ENCODE data around the gene CACFD1. TPM values are rescaled to one million over a fixed set of nuclear protein-coding genes. Genes with fewer than 3 reads are reported as not detected.

CACFD1 gene
- total RNA-seq, 1 donor from 2014 or later: 9.1 TPM

GRCh38 chr9:133511607-133512006 is 51.8 kb downstream of the CACFD1 start:
- intact Hi-C loops (cut with DNase I): no loop called here
- no peak overlapping the region for H3K4me3 ChIP-seq
- TF ChIP-seq POLR2AphosphoS5 (IDR thresholded peaks at IDR 0.05; ENCODE audit: insufficient read depth in 1 of 2, low read depth in 1 of 2) (no peak), POLR2A (IDR thresholded peaks at IDR 0.05) (no peak)
- TF ChIP-seq, protein P1, sequence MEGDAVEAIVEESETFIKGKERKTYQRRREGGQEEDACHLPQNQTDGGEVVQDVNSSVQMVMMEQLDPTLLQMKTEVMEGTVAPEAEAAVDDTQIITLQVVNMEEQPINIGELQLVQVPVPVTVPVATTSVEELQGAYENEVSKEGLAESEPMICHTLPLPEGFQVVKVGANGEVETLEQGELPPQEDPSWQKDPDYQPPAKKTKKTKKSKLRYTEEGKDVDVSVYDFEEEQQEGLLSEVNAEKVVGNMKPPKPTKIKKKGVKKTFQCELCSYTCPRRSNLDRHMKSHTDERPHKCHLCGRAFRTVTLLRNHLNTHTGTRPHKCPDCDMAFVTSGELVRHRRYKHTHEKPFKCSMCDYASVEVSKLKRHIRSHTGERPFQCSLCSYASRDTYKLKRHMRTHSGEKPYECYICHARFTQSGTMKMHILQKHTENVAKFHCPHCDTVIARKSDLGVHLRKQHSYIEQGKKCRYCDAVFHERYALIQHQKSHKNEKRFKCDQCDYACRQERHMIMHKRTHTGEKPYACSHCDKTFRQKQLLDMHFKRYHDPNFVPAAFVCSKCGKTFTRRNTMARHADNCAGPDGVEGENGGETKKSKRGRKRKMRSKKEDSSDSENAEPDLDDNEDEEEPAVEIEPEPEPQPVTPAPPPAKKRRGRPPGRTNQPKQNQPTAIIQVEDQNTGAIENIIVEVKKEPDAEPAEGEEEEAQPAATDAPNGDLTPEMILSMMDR (IDR thresholded peaks at IDR 0.05): no peak

DNA sequence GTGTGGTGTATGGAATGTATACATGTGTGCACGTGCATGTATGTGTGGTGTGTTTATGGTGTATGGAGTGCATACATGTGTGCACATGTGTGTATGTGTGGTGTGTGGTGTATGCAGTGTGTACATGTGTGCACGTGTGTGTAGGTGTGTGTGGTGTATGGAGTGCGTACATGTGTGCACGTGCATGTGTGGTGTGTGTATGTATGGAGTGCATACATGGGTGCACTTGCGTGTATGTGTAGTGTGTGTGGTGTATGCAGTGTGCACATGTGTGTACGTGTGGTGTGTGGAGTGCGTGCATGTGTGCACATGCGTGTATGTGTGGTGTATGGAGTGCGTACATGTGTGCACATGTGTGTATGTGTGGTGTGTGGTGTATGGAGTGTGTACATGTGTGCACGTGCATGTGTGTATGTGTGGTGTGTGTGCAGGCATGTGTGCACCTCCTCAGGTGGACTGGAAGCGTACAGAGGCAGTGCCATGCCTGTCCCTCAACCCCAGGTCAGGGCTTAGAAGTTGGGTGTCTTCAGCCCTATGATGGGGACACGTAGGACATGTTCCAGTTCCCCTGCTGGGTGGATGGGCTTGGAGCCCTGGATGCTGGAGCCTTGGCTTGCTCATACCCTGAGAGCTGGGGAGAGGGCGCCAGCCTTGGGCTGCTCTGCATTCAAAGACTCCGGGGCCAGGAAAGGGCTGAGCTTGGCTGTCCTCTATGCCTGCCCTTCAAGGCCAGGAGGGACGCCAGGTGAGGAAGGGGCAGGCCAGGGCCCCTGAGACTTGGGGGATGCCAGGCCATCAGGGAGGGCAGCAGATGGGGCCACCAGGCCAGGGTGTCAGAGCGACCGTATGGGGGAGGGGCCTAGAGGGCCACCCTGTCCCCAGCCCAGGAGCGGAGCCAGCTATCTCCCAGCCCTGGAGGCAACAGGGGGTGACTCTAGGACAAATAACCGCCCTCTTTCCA is 52.8 kb downstream of the CACFD1 start:
- H3K4me1 ChIP-seq: peaks cover 21% of the 10 kb centered on the region
- no peaks in the 10 kb centered on the region for H3K36me3 ChIP-seq
- no peak for DNase-seq (ENCODE audit: extremely low spot score in 2 of 2)
- TF ChIP-seq, protein P1 (IDR thresholded peaks at IDR 0.05): no peak
- TF ChIP-seq POLR2AphosphoS5 (IDR thresholded peaks at IDR 0.05; ENCODE audit: insufficient read depth in 1 of 2, low read depth in 1 of 2) (no peak), POLR2A (IDR thresholded peaks at IDR 0.05) (no peak)
- no peak overlapping the region for H3K27ac ChIP-seq
- intact Hi-C loops (cut with DNase I): no loop called here
- H3K4me3 ChIP-seq: no peak overlapping the region
- no peaks in the 10 kb centered on the region for H3K27me3 ChIP-seq
- H3K9me3 ChIP-seq: no peaks in the 10 kb centered on the region

More at GRCh38 chr9:133511607-133512006, 51.8 kb downstream of the CACFD1 start:
- no peak for DNase-seq (ENCODE audit: extremely low spot score in 2 of 2)
- Histone ChIP-seq H3K27me3 (no peaks in the 10 kb centered on the region), H3K4me1 (peaks cover 26% of the 10 kb centered on the region), H3K36me3 (no peaks in the 10 kb centered on the region), H3K27ac (no peak overlapping the region), H3K9me3 (no peaks in the 10 kb centered on the region)

- H3K27me3 ChIP-seq: no peaks in the 10 kb centered on the region
- H3K36me3 ChIP-seq: no peaks in the 10 kb centered on the region
- intact Hi-C loops (cut with DNase I): no loop called here
- TF ChIP-seq, protein P1 (IDR thresholded peaks at IDR 0.05): no peak
- no peak overlapping the region for H3K27ac ChIP-seq
- H3K4me1 ChIP-seq: peaks cover 21% of the 10 kb centered on the region
- DNase-seq (ENCODE audit: extremely low spot score in 2 of 2): no peak
- H3K9me3 ChIP-seq: no peaks in the 10 kb centered on the region
- no peak overlapping the region for H3K4me3 ChIP-seq
These were observed 53.7 kb downstream of the CACFD1 start for GRCh38 chr9:133513214-133514100.

DNA sequence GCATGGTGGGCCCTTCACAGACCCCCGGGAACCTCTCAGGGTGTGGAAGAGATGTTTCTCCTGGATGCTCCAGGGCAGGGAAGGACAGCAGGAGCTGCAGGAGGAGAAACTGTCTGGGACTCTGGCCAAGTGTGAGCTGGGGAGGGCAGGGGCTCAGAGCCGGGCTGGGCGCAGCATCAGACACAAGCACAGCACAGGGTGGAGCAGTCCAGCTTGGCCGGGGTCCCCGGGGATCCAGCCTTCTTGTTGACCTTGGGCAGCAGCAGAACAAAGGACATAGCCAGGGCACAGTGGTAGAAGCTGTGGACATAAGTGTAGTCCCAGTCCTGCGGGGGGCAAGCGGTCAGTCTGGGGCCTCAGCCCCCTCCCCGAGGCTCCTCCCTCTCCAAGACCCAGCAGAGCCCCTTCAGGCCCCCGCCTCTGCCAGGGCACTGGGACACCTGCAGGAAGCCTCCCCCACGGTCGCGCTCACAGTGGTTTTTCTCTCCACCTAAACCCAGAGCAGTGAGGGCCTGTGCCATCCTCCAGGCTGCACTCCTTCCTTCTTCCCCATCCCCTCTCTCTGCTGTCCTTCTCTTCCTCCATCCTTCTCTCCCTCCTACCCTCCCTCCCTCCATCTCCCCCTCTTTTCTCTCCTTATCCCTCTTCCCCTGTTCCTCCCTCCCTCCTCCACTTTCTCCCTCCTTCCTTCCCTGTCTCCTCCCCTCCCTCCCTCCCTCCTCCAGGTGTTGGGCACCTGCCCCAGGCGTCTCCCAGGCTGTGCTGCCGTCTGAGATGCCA is 54.9 kb downstream of the CACFD1 start:
- Histone ChIP-seq H3K4me3 (no peak overlapping the region), H3K9me3 (no peaks in the 10 kb centered on the region), H3K4me1 (peaks cover 11% of the 10 kb centered on the region), H3K27me3 (no peaks in the 10 kb centered on the region), H3K36me3 (no peaks in the 10 kb centered on the region), H3K27ac (no peak overlapping the region)
- DNase-seq (ENCODE audit: extremely low spot score in 2 of 2): no peak
- intact Hi-C loops (cut with DNase I): no loop called here
- TF ChIP-seq POLR2A (IDR thresholded peaks at IDR 0.05) (no peak), POLR2AphosphoS5 (IDR thresholded peaks at IDR 0.05; ENCODE audit: insufficient read depth in 1 of 2, low read depth in 1 of 2) (no peak)
- TF ChIP-seq, protein P1 (IDR thresholded peaks at IDR 0.05): no peak

All from vagina (tissue), 2 donors.